SU-DHL-6 (cell line): ENCODE measurements around the gene ETV6.

ENCODE experiments used
- EZH2phosphoT487 ChIP-seq: fragments of 200-600 bp; sonication (generic), shearing (Covaris generic); conservative IDR thresholded peaks from 2 replicates; pipeline ENCODE4 v1.6.1; 2018; ENCODE audit warnings: mild to moderate bottlenecking, antibody characterized with exemption, low read length, moderate library complexity, mixed read lengths
- TF ChIP-seq, protein P1 (sequence below): fragments of 200-600 bp; sonication (generic); IDR thresholded peaks from one replicate; pipeline ENCODE4 v1.5.1; 2017; ENCODE audit warnings: antibody characterized with exemption, mild to moderate bottlenecking, low read length, moderate library complexity; ENCODE audit not compliant: insufficient read depth, poor library complexity, severe bottlenecking

DNA sequence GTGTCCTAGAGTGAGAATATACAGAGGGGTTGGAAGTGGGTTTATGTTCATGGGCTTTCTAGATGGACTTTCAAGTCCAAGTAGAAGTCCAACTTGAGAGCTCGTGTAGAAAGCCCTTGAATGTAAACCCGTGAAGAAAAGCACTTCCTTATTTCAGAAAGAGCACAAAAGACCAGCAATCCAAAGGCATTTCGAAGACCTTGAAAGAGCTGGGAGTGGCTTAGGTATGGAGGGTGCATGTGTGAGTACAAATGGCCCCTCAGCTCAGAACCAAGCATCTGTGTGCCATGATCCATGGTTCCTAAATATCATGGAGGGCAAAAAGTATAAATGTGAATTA, 160.7 kb downstream of the ETV6 start:
- TF ChIP-seq, protein P1, sequence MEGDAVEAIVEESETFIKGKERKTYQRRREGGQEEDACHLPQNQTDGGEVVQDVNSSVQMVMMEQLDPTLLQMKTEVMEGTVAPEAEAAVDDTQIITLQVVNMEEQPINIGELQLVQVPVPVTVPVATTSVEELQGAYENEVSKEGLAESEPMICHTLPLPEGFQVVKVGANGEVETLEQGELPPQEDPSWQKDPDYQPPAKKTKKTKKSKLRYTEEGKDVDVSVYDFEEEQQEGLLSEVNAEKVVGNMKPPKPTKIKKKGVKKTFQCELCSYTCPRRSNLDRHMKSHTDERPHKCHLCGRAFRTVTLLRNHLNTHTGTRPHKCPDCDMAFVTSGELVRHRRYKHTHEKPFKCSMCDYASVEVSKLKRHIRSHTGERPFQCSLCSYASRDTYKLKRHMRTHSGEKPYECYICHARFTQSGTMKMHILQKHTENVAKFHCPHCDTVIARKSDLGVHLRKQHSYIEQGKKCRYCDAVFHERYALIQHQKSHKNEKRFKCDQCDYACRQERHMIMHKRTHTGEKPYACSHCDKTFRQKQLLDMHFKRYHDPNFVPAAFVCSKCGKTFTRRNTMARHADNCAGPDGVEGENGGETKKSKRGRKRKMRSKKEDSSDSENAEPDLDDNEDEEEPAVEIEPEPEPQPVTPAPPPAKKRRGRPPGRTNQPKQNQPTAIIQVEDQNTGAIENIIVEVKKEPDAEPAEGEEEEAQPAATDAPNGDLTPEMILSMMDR = no peak
- TF ChIP-seq EZH2phosphoT487 = no peak
